ENCODE measurements around the gene AKR1D1. TPM values are rescaled to one million over a fixed set of nuclear protein-coding genes. Genes with fewer than 3 reads are reported as not detected.

Gene AKR1D1
- total RNA-seq, 4 donors from 2014 or later, result not detected

GRCh38 chr7:138064856-138065357 lies 11.4 kb upstream of the AKR1D1 start:
- intact Hi-C loops (cut with DNase I), result no loop called here
- Histone ChIP-seq H3K4me3 (no peak overlapping the region), H3K27ac (replicated peaks in 1 of 4) (no peak overlapping the region), H3K9me3 (no peaks in the 10 kb centered on the region), H3K4me1 (no peaks in the 10 kb centered on the region), H3K27me3 (no peaks in the 10 kb centered on the region), H3K36me3 (no peaks in the 10 kb centered on the region)
- DNase-seq (ENCODE audit: extremely low spot score), result no peak
- TF ChIP-seq POLR2A (IDR thresholded peaks at IDR 0.05; ENCODE audit: low read depth), result no peak
- no peak for TF ChIP-seq EP300 (IDR thresholded peaks at IDR 0.05)
- TF ChIP-seq POLR2AphosphoS5 (IDR thresholded peaks at IDR 0.05), result no peak
- TF ChIP-seq, protein P1, sequence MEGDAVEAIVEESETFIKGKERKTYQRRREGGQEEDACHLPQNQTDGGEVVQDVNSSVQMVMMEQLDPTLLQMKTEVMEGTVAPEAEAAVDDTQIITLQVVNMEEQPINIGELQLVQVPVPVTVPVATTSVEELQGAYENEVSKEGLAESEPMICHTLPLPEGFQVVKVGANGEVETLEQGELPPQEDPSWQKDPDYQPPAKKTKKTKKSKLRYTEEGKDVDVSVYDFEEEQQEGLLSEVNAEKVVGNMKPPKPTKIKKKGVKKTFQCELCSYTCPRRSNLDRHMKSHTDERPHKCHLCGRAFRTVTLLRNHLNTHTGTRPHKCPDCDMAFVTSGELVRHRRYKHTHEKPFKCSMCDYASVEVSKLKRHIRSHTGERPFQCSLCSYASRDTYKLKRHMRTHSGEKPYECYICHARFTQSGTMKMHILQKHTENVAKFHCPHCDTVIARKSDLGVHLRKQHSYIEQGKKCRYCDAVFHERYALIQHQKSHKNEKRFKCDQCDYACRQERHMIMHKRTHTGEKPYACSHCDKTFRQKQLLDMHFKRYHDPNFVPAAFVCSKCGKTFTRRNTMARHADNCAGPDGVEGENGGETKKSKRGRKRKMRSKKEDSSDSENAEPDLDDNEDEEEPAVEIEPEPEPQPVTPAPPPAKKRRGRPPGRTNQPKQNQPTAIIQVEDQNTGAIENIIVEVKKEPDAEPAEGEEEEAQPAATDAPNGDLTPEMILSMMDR (IDR thresholded peaks at IDR 0.05), result no peak
- WGBS, result 38% methylated on average over 5 of the region's 5 CpGs

- no peaks in the 10 kb centered on the region for H3K36me3 ChIP-seq
- no peaks in the 10 kb centered on the region for H3K4me1 ChIP-seq
- no peaks in the 10 kb centered on the region for H3K9me3 ChIP-seq
- H3K4me3 ChIP-seq, result no peak overlapping the region
- WGBS, result 60% methylated on average over 1 of the region's 1 CpG
- intact Hi-C loops (cut with DNase I), result no loop called here
- H3K27ac ChIP-seq (replicated peaks in 1 of 4), result no peak overlapping the region
- H3K27me3 ChIP-seq, result no peaks in the 10 kb centered on the region
- no peak for DNase-seq (ENCODE audit: extremely low spot score)
- TF ChIP-seq, protein P1 (IDR thresholded peaks at IDR 0.05), result no peak
- TF ChIP-seq POLR2A (IDR thresholded peaks at IDR 0.05; ENCODE audit: low read depth) (no peak), EP300 (IDR thresholded peaks at IDR 0.05) (no peak), POLR2AphosphoS5 (IDR thresholded peaks at IDR 0.05) (no peak)
Observed at GRCh38 chr7:138065827-138066226, 10.4 kb upstream of the AKR1D1 start.

DNA sequence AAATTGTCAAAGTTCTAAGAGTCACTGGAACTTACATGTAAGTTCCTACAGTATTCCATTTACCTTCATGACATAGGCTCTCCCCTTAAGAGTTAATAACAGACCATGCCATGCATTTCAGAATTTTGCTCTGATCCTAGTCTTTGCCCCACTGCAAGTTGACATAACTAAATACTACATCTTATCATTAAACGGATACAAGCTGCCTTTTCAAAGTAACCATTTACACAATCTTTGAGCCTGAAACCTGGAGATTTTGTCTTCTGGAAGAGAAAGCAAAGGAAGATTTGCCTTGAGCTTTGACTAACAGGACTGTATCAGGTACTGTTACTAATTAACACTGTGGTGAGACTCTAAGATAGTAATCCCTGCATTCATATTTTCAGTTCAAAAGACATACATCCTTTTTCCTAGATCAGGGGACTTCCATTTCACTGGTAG lies 9.3 kb upstream of the AKR1D1 start:
- no peak overlapping the region for H3K4me3 ChIP-seq
- TF ChIP-seq POLR2A (IDR thresholded peaks at IDR 0.05; ENCODE audit: low read depth) (no peak), POLR2AphosphoS5 (IDR thresholded peaks at IDR 0.05) (no peak), EP300 (IDR thresholded peaks at IDR 0.05) (no peak)
- TF ChIP-seq, protein P1 (IDR thresholded peaks at IDR 0.05), result no peak
- no peak overlapping the region for H3K27ac ChIP-seq (replicated peaks in 1 of 4)
- H3K9me3 ChIP-seq, result no peaks in the 10 kb centered on the region
- no peak for DNase-seq (ENCODE audit: extremely low spot score)
- WGBS, result 53% methylated on average over 1 of the region's 1 CpG
- H3K27me3 ChIP-seq, result no peaks in the 10 kb centered on the region
- intact Hi-C loops (cut with DNase I), result no loop called here
- H3K36me3 ChIP-seq, result no peaks in the 10 kb centered on the region
- no peaks in the 10 kb centered on the region for H3K4me1 ChIP-seq

GRCh38 chr7:138067774-138068173 lies 8.5 kb upstream of the AKR1D1 start:
- Histone ChIP-seq H3K27ac (replicated peaks in 1 of 4) (no peak overlapping the region), H3K36me3 (no peaks in the 10 kb centered on the region), H3K9me3 (no peaks in the 10 kb centered on the region), H3K27me3 (no peaks in the 10 kb centered on the region), H3K4me3 (no peak overlapping the region), H3K4me1 (no peaks in the 10 kb centered on the region)
- 97% methylated on average over 3 of the region's 3 CpGs for WGBS
- intact Hi-C loops (cut with DNase I), result no loop called here
- TF ChIP-seq, protein P1 (IDR thresholded peaks at IDR 0.05), result no peak
- TF ChIP-seq EP300 (IDR thresholded peaks at IDR 0.05) (no peak), POLR2AphosphoS5 (IDR thresholded peaks at IDR 0.05) (no peak), POLR2A (IDR thresholded peaks at IDR 0.05; ENCODE audit: low read depth) (no peak)
- no peak for DNase-seq (ENCODE audit: extremely low spot score)

- WGBS, result 78% methylated on average over 2 of the region's 2 CpGs
- DNase-seq (ENCODE audit: extremely low spot score), result no peak
- TF ChIP-seq POLR2A (IDR thresholded peaks at IDR 0.05; ENCODE audit: low read depth) (no peak), EP300 (IDR thresholded peaks at IDR 0.05) (no peak), POLR2AphosphoS5 (IDR thresholded peaks at IDR 0.05) (no peak)
- TF ChIP-seq, protein P1 (IDR thresholded peaks at IDR 0.05), result no peak
- intact Hi-C loops (cut with DNase I), result no loop called here
- H3K9me3 ChIP-seq, result no peaks in the 10 kb centered on the region
- H3K4me3 ChIP-seq, result no peak overlapping the region
- no peaks in the 10 kb centered on the region for H3K36me3 ChIP-seq
- no peaks in the 10 kb centered on the region for H3K27me3 ChIP-seq
- H3K4me1 ChIP-seq, result no peaks in the 10 kb centered on the region
- H3K27ac ChIP-seq (replicated peaks in 1 of 4), result no peak overlapping the region
Observed at GRCh38 chr7:138070908-138071307, 5.4 kb upstream of the AKR1D1 start.

Measured in esophagus muscularis mucosa (tissue), 4 donors.